ENCODE data around the gene KCNN1.

DNA sequence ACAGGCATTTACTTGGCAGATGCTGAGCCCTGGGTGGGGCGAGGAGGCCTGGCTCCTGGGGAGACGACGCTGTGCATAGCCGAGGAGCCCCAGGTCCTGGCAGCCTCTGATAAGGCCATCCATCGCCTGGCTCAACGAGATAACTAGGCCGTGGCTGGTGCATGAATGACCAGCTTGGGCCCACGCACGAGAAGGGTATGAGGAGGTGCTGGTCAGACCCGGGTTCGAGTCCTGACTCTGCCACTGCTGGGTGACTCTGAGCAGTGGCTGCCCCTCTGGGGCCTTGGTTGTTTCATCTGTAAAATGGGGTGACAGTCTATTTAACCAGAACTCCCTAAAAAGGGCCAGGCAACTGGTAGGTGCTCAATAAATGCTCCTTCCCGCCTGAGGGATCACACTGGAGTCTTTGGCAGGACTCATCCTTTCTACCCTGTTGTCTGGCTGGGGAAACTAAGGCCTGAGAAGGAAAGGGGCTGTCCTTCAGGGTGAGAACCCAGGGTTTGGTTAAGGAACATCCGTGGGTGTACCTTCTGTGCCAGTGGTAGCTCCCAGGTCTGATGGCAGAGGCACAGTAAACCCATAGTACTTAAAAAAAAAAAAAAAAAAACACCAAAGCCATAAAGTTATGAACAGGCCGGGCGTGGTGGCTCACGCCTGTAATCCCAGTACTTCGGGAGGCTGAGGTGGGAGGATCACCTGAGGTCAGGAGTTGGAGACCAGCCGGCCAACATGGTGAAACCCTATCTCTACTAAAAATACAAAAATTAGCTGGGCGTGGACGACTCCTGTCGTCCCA is 33.0 kb downstream of the KCNN1 start:
- TF ChIP-seq RARB (CRISPR knock-in tag; IDR thresholded peaks at IDR 0.05) (no peak), ARNTL (CRISPR knock-in tag; IDR thresholded peaks at IDR 0.05; ENCODE audit: borderline replicate concordance, low read depth) (no peak), ZNF565 (CRISPR knock-in tag; conservative IDR thresholded peaks at IDR 0.05; ENCODE audit: low read depth) (no peak), ESRRG (CRISPR knock-in tag; IDR thresholded peaks at IDR 0.05) (no peak), ZFP3 (CRISPR knock-in tag; IDR thresholded peaks at IDR 0.05) (no peak), OSR1 (CRISPR knock-in tag; IDR thresholded peaks at IDR 0.05) (no peak), PPARA (CRISPR knock-in tag; IDR thresholded peaks at IDR 0.05; ENCODE audit: borderline replicate concordance) (no peak), TCF4 (CRISPR knock-in tag; IDR thresholded peaks at IDR 0.05; ENCODE audit: borderline replicate concordance) (no peak)
- TF ChIP-seq, protein P1, sequence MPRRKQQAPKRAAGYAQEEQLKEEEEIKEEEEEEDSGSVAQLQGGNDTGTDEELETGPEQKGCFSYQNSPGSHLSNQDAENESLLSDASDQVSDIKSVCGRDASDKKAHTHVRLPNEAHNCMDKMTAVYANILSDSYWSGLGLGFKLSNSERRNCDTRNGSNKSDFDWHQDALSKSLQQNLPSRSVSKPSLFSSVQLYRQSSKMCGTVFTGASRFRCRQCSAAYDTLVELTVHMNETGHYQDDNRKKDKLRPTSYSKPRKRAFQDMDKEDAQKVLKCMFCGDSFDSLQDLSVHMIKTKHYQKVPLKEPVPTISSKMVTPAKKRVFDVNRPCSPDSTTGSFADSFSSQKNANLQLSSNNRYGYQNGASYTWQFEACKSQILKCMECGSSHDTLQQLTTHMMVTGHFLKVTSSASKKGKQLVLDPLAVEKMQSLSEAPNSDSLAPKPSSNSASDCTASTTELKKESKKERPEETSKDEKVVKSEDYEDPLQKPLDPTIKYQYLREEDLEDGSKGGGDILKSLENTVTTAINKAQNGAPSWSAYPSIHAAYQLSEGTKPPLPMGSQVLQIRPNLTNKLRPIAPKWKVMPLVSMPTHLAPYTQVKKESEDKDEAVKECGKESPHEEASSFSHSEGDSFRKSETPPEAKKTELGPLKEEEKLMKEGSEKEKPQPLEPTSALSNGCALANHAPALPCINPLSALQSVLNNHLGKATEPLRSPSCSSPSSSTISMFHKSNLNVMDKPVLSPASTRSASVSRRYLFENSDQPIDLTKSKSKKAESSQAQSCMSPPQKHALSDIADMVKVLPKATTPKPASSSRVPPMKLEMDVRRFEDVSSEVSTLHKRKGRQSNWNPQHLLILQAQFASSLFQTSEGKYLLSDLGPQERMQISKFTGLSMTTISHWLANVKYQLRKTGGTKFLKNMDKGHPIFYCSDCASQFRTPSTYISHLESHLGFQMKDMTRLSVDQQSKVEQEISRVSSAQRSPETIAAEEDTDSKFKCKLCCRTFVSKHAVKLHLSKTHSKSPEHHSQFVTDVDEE (CRISPR knock-in tag; IDR thresholded peaks at IDR 0.05): no peak
- TF ChIP-seq, protein P2, sequence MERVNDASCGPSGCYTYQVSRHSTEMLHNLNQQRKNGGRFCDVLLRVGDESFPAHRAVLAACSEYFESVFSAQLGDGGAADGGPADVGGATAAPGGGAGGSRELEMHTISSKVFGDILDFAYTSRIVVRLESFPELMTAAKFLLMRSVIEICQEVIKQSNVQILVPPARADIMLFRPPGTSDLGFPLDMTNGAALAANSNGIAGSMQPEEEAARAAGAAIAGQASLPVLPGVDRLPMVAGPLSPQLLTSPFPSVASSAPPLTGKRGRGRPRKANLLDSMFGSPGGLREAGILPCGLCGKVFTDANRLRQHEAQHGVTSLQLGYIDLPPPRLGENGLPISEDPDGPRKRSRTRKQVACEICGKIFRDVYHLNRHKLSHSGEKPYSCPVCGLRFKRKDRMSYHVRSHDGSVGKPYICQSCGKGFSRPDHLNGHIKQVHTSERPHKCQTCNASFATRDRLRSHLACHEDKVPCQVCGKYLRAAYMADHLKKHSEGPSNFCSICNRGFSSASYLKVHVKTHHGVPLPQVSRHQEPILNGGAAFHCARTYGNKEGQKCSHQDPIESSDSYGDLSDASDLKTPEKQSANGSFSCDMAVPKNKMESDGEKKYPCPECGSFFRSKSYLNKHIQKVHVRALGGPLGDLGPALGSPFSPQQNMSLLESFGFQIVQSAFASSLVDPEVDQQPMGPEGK (CRISPR knock-in tag; IDR thresholded peaks at IDR 0.05; ENCODE audit: borderline replicate concordance): no peak
- TF ChIP-seq, protein P3, sequence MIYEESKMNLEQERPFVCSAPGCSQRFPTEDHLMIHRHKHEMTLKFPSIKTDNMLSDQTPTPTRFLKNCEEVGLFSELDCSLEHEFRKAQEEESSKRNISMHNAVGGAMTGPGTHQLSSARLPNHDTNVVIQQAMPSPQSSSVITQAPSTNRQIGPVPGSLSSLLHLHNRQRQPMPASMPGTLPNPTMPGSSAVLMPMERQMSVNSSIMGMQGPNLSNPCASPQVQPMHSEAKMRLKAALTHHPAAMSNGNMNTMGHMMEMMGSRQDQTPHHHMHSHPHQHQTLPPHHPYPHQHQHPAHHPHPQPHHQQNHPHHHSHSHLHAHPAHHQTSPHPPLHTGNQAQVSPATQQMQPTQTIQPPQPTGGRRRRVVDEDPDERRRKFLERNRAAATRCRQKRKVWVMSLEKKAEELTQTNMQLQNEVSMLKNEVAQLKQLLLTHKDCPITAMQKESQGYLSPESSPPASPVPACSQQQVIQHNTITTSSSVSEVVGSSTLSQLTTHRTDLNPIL (CRISPR knock-in tag; IDR thresholded peaks at IDR 0.05; ENCODE audit: low read depth): no peak
- TF ChIP-seq, protein P4, sequence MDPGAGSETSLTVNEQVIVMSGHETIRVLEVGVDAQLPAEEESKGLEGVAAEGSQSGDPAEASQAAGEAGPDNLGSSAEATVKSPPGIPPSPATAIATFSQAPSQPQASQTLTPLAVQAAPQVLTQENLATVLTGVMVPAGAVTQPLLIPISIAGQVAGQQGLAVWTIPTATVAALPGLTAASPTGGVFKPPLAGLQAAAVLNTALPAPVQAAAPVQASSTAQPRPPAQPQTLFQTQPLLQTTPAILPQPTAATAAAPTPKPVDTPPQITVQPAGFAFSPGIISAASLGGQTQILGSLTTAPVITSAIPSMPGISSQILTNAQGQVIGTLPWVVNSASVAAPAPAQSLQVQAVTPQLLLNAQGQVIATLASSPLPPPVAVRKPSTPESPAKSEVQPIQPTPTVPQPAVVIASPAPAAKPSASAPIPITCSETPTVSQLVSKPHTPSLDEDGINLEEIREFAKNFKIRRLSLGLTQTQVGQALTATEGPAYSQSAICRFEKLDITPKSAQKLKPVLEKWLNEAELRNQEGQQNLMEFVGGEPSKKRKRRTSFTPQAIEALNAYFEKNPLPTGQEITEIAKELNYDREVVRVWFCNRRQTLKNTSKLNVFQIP (CRISPR knock-in tag; IDR thresholded peaks at IDR 0.05; ENCODE audit: borderline replicate concordance, low read depth): no peak

Data from SK-N-SH treated with all-trans-retinoic acid at 6 μM for 48 hours (cell line).